Gastroesophageal sphincter (tissue), 2 donors: ENCODE measurements around the gene ZBTB42.

Experiments
- EP300 ChIP-seq: sonication (generic); formaldehyde crosslinking; IDR thresholded peaks from one replicate; pipeline ENCODE4 v1.6.1; 2017; ENCODE audit warnings: antibody characterized with exemption, mild to moderate bottlenecking
- POLR2A ChIP-seq, 2 donors: fragments of 450-650 bp; IDR thresholded peaks; one replicate each; pipeline ENCODE4 v1.6.1; 2017; ENCODE audit warnings: antibody characterized with exemption in 2 of 2, mild to moderate bottlenecking in 2 of 2, moderate library complexity in 1 of 2

DNA sequence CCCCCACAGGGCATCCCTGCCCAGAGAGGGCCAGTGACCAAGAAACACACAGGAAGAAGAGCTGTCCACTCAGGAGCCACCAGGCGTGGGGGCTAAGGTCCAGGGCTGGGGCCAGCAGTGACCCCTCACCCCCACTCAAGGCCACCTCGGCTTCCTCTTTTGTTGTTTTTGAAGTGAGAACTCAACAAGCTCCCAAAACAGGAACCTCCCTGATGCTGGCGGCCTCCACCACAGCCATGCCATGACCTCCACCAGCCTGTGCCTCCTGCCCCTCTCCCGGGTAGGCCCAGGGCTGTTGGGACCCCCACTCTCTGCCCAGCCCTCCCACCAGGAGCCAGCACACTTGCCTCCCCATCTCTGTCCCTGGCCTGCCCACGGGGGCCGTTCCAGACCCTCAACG is 13.2 kb upstream of the ZBTB42 start:
- TF ChIP-seq EP300: no peak
- TF ChIP-seq POLR2A (IDR thresholded peaks at IDR 0.05): no peak
